Activated CD4-positive, CD25-positive, alpha-beta regulatory T cell treated with anti-CD3 and anti-CD28 coated beads, Interleukin-2, amount 50 U/mL, for 16 hours (primary cell): Measurements from ENCODE around the gene PRKAG2.
"Not testable (repeated sequence)": the region's sequence is repeated elsewhere in the genome, so short reads cannot be mapped to it uniquely, and the experiment has no call there.

Experiments used
- DNase-seq: peaks from one replicate; pipeline ENCODE4 v3.0.0-alpha.2; 2020; ENCODE audit warnings: low read depth, low spot score

The PRKAG2 gene

DNA sequence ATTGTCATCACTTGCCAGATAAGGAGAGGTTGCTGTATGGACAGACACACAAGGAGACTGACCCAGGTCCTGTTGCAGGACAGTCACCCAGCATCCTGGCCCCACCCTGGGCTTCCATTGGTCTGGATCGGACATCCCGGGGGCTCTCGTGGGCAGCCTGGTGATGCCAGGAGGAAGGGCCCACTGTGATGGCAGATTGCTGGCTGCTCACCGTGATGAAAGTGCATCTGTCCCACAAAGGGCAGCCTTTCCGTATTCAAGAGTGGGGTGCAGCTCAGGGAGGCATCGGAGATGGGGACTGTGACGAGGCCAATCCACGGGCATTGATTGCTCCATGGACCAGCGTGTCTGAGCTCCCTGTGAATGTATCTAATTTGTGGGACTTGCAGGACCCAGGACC lies 41.3 kb downstream of the PRKAG2 start:
- no peak for DNase-seq

DNA sequence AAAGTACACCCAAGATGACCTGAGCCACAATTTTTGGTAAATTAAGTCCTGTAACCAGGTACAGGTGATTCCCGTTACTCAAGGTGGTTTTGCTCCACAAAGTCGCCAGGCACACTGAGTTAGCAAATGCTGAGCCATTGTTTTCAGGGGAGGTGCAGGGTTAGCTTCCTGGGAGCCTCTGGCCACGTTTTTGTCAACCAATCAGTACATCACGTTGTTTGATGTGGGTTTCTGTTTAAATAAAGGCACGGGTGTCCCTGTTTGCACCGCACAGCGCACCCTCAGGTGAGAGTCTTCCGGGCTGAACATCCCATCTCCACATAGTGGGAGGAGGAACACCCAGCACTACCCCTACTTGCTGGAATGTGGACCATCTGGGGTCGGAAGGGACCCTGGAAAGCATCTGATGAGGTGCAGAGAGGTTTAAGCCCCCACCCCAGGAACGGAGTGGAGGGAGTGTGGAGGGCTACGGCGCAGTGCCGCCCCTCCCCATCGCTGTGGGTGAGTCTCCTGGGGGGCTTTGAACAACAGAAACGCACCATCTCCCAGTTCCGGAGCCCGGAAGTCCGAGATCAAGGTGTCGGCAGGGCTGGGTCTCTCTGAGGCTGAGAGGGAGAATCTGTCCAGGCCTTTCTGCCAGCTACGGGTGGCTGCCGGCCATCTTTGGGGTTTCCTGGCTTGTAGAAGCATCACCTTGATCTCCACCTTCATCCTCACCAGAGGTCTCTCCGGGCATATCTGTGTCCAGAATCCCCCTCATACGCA lies 42.5 kb downstream of the PRKAG2 start:
- no peak for DNase-seq

DNA sequence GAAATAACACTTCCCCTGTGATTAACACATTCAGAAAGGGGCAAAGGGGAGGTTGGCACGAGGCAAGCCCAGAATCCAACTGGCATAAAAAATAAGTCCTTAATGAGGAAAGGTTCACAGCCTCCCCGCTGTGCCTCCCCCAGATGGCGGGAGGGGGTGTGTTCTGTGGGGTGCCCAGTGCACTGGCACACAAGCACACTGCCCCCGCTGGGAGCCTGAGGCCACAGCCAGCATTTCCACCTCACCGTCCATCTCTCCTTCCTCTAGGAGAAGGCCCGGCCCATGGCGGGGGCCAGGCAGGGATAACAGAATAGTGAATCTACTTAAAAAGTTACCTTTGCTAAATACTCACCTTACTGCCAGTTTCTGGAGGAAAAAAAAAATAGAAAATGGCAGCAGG lies 43.2 kb downstream of the PRKAG2 start:
- DNase-seq = no peak

DNA sequence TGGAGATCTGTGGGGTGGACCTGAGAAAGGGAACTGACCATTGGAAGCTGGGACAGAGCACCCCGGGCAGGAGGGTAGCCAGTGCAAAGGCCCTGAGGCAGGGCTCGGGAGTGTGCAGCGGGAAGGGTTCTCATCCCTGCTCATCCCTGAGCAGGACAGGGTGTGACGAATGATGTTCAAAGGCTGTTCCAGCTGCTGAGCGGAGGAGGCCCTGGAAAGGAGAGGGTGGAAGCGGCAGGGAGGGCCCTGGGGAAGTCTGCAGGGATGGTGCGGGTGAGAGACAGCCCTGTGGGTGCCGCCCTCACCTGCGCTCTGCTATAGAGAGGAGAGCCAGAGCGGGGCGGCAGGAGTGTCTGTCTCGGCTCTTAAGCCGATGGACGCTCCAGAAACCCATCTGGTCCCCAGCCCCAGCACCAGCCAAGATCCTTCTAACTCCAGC lies 43.7 kb downstream of the PRKAG2 start:
- DNase-seq = no peak

DNA sequence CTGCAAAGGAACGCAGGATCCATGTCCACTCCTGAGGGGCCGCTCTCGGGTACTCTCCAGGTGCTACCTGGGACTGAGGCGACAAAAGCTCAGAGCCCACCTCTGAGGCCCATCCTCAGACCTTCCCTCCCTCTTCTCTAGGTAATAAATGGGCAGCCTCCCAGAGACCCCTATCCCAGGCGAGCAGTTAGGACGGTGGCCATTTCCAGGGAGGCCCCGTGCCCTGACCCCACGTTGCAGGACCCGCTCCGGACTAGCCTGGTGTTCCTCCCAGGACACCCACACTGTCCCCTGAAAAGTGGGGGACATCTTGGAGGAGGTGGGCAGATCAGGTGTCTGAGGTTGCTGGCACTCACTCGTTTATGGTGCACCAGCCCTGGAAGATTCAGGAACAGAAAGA lies 44.3 kb downstream of the PRKAG2 start:
- no peak for DNase-seq

DNA sequence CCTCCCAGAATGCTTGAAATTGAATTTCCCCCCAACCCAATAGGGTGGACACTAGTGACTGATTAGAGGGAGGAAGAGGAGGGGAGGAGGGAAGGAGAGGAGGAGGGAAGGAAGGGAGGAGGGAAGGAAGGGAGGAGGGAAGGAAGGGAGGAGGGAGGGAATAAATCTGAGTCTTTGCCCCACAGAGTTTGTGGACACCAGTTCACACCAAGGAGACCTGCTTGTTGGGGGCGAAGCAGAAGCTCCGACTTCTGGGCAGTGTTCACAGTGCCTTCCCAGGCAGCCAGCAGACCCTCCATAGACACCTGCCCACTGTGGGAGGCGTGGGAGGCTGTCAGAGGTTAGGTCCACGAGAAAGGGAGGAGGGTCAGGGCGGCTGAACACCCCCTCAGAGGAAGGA lies 44.8 kb downstream of the PRKAG2 start:
- no peak for DNase-seq

DNA sequence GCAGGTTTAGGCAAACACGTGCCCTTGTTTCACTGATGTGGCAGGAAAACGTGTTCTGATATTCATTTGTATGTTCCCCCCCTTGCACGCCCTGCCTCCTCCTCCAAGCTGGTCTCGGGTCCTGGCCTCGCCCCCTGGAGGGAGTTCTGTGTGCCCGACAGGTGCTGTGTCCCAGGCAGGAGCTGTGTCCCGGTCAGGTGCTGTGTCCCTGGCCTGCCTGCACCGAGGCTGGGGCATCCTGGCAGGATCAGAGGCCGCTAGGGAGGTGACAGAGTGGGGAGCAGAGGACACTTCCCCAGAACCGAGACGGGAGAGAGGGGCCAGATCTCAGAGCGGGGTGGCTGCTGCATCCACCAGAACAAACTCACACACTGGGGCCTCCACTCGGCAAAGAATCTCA lies 45.3 kb downstream of the PRKAG2 start:
- DNase-seq = no peak

DNA sequence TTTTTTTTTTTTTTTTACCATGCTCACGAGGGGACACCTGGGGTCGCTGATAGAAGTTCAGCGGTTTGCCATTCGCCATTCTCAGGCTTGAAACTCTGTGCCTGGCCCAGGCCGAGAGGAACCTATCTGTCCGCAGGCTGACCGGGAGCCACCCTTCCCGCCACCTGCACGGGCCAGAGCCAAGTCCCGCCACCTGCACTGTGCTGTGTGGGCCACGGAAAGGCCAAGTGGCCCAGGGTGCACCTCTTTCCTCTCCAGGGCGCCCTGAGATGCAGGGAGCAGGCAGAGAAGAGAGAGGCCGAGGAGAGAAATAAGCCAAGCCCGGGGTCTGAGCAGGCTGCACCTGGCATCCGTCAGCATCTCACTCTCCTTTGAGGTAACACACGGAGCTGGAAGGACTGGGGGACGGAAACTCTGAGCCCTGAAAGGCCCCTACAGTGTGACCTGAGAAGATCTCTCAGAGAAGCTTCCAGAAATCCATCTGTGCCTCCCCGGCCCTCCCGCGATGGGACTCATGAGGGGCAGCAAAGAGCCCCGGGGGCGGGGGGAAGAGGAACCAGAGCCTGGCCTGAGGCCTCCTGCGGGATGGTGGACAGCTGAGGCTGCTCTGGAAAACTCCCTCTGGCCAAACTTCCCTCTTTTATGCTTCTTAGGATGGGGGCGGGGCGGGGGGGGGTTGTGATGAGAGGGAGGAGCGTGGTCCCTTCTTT lies 46.6 kb downstream of the PRKAG2 start:
- DNase-seq = no peak

DNA sequence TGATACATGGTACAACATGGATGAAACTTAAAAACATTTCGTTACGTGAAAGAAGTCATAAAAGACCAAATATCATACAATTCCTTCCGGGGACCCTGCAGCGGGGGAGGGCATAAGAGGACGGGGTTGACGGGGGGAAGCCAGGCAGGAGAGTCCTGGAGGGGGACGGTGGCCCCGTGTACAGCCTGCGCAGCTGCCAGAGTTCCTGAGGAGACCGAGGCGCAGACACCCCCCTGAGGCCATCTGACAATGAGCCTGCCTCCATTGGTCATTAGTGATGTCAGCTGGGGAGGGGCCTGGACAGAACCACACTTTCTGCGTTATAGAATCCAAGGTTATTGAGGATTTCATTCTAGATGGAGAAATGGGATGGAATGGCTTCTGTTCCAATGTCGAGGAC lies 47.2 kb downstream of the PRKAG2 start:
- no peak for DNase-seq

DNA sequence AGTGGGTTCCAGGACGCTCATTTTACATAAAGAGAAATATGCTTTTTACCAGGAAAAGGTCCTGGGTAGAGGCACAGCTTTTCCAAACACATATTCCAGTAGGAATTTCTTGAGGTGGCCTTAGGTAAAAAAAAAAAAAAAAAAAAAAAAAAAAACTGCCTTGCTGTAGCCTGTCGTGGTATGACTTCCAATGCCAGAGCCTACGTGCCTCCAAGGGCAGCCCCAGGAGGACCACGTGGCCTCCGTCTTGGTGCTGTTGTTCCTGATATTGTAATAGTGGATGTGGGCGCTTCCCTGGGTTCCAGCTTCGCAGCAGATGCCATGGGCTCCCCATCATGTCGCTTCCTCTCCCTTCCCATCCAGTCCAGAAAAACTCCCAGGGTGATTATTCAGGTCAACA lies 49.3 kb downstream of the PRKAG2 start:
- DNase-seq = no peak

DNA sequence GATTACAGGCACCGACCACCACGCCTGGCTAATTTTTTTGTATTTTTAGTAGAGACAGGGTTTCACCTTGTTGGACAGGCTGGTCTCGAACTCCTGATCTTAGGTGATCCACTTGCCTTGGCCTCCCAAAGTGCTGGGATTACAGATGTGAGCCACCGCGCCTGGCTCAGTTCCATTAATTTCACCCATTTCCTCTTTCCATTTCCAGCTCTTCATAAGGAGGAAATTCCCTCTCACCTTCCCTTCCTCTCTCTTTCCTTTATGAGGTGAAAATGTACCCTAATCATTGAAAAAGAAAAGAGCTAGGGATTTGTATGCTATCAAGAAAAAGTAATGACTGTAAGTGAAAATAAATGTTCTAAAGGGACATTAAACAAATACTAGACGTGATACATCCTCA lies 50.6 kb downstream of the PRKAG2 start:
- not testable (repeated sequence) for DNase-seq

DNA sequence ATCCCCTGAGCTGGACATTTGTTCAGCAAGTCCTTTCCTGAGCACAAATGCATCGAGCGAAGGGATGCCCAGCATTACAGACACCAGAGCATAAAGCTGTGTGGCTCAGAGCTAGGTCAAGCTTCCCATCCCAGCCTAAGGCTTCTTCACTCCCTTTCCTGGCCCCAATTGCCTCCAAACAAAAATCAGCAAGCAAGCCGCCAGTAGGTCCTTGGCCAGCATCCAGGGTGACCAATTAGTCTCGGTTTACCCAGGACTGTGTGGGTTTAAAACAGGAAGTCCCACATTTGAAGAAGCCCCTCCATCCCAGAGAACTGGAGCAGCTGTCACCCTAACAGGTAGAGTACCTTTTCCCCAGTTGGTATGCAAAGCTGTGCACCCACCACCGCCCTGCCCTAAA lies 51.2 kb downstream of the PRKAG2 start:
- DNase-seq = no peak

DNA sequence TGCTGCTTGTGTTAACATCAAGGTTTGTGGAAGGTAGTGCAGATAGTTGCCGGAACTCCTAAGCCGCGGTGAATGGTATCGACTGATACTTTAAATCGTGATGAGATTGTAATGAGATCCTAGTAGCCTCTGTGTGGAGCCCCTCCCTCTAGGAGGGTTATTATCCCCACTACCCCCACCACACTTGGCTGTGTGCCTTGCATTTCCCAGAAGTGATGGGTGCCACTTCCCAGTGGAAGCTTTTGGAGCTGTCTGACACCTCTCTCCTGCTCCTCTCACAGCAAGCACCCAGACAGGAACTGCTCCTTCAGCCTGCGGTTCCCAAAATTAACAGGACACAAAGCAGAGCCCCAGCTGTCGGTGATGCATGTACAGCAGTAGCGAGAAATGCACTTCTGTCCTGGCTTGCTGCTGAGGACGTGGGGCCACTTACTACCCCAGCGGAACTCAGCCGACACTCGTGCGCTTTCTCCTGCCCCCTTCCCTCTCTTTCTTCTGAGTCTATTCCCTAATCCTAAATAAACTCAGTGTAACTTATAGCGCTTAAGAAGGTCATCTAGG lies 52.5 kb downstream of the PRKAG2 start:
- no peak for DNase-seq

DNA sequence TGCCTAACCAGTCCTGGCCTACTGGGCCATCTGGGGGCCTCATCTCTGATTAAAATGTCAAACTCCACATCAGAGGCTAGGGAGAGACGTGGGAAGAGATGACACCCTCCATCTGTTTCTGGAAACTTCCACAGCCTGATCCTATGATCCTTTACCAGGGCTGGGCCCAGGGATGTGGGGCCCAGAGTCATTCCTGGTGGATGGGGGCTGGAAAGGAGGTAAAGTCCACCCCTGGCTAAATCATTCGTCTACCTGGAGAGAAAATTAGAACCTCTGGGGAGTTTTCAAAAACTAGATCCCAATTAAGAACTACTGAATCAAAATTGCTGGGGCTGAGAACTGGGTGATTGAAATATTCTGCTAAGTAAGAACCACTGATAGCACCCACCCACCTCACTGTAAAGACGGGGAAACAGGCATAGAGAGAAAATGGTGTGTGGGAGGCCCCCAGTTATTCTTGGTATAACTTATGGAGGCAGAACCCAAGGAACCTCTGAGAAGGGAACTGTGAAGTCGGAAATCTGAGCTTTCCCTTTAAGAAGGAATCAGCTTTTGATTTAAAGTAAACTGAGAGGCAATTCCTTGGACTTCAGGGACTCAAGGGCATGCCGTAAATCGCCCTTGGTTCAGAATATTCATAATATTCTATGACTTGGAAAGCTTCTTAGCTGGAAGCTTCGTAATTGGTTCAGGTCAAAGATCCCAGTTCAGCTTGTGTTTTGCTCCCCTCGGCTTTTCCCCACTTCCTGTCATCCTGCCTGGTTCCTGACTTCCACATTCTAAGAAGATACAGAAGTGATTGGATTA lies 53.1 kb downstream of the PRKAG2 start:
- DNase-seq = no peak

DNA sequence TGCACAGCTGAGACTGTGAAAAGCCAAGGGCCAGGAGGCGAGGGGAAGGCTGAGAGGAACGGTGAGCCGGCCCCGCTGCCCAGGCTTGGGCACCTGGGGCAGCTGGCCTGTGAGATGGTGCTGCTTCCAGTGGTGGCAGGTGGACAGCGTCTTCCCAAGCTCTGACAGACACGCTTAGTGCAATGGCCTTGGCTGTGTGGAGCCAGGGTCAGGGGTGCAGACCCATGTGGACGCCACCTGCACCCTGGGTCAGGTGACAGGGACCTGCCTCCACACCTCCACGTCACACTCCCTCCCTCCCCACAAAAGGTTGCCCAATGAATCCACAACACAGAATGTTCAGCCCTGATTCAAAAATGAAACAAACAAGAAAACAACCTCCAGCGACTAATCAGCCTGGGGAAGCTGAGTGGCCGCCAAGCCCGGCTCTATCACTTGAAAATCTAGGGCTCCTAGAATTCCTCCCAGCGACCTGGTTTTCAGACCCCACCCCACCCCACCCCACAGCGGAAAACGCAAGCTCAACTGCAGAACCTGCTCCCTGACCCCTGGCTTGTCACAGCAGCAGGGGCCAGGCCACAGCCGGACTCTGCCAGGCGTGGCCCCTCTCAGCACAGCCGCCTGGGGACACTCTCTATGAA lies 54.3 kb downstream of the PRKAG2 start:
- DNase-seq = no peak

DNA sequence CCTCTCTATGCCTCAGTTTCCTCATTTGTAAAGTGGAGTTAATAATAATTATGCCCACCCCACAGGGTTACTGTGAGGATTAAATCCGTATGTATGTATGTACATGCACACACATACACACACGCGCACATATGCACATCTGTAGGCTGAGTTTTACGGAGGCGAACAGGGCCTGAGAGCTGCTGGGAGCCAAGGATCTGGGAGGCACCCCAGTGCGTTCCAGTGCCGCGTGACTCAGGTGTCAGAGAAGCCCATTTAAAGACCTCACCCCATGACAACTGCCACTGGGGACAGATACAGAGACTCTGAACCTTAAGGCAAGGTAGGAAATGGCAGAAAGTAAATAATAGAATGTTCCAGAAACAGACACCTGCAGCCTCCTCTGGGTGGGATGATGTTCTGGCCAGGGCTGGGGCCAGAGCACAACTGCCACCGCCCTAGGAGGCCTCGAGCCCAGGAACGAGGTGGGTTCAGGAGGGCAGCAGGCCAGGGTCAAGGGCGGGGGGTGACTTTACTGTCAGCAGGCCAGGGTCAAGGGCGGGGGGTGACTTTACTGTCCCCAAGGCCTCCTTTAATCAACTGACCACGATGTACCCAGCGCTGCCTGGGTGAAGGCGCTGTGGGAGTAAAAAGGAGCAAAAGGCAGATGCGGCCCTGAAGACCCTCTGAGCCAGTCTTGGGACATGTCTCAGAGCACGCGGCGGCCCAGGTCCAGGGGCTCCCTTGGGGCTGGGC lies 54.9 kb downstream of the PRKAG2 start:
- no peak for DNase-seq

DNA sequence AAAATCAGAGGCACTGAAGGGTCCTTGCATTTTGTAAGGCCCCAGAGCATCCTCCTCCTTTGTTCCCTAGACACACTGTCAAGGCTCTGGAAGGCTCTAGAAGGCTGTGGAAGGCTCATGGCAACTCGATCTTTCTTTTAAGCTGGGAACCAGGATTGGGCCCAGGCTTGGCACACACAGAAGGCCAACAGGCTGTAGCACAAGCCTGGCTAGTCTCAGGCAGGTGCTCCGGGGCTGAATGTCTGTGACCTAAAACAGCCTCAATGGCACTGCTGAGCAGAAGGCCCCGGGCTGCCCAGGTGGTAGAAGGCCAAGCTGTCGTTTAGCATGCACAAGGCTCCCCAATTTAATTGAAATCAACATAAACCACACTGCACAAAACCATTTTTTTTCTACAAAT lies 55.7 kb downstream of the PRKAG2 start:
- DNase-seq = no peak

DNA sequence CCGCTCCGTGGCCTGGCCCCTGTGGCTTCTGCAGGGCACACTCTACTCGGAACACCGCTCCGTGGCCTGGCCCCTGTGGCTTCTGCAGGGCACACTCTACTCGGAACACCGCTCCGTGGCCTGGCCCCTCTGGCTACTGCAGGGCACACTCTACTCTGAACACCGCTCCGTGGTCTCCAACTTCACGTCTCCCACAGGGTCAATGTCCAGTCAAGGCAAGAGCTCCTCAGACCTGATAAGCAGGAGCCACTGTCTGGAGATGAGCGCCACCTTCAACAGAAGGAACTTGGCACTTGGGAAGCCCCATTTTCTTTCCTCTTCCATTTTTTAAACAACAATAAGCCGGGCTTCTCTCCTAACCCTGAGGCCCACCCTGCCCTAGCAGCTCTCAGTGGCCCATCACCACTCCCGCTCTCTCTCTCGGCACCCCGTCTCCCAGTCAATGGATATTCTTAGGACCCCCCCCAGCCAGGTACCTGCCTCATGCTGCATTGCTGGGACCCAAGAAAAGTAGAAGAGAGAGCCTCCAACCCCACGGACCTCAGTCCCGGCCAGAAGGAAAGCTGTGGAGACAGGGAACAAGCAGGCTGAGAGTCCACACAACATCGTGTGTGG lies 56.3 kb downstream of the PRKAG2 start:
- no peak for DNase-seq

DNA sequence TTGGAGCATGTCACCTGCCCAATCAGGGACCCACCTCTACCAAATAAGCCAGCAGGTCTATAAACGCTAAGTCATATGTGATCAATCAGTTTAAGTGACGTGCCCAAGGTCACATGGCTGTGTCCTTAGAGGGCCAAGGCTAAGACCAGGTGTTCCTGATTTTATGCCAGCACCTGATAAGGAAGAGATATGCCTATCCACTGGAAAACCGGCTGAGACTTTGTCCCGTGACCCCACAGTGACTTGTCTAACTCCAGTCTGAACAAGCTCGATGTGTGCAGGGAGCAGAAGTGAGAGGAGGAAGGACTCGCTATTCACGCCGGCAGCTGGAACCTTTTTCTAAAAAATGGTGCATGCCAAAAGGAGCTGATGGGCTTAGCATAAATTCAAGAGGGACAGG lies 57.0 kb downstream of the PRKAG2 start:
- DNase-seq = no peak

DNA sequence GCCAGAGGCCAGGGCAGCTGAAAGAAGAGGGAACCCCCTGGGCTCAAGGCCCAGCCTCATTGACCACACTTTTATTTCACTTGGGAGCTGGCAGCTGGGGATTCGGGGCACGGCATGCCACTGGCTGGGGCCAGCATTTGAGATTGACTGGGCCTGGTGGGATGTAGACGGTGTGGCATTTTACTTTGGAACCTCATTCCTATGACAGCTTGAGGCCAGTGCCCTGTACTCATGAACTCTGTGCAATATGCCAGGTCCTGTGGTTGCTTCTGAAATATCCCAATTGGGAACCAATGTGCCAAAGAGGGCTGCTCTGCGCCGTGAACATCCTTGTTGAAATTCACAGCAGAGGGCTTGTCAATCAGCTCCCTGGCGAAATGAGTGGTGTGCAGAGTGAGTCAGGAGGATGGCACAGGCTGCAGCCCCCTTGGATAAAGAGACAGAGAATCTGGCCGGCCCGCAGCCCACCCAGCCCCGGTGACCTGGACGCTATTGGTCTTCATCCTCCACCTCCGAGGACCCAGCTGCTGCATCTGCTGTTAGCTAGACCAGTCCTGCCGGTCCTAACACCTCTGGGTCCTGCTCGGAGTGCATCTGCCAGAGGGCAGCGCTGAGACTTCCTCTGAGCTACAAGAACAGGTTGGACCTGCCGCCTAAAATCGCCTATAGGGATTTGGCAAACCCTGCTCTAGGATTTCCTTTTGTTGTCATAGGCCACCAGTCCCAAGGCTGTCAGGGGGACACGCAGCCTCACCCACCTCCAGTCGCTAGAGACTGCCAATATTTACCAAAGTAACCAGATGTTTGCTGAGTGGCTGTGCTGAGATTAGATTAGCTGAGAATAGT lies 58.0 kb downstream of the PRKAG2 start:
- DNase-seq = no peak
